ENCODE results near the gene NAALADL1. TPM values are rescaled to one million over a fixed set of nuclear protein-coding genes. Genes with fewer than 3 reads are reported as not detected.
"Not testable (repeated sequence)": the region's sequence is repeated elsewhere in the genome, so short reads cannot be mapped to it uniquely, and the experiment has no call there.

Gene NAALADL1
- total RNA-seq, 1 donor from 2014 or later = 27.9 TPM

DNA sequence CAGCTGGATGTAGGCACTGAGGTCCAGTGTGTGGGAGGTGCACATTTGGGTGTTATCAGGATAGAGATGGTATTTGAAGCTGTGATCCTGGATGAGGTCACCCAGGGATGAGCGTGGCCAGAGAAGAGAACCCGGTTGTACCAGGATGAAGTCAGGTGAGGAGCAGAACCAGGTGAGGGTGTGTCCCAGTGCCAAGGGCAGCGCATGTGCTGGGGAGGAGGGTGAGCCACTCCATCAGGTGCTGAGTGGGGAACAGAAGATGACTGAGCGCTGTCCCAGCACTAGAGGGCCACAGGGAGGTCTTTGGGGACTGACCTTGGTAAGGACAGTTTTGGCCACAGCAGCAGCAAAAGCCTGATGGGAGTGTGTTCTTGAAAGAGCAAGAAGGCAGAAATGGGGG, 41.6 kb downstream of the NAALADL1 start:
- no peak overlapping the region for H3K4me3 ChIP-seq (ENCODE audit: low read depth, low read length)
- TF ChIP-seq, protein P1, sequence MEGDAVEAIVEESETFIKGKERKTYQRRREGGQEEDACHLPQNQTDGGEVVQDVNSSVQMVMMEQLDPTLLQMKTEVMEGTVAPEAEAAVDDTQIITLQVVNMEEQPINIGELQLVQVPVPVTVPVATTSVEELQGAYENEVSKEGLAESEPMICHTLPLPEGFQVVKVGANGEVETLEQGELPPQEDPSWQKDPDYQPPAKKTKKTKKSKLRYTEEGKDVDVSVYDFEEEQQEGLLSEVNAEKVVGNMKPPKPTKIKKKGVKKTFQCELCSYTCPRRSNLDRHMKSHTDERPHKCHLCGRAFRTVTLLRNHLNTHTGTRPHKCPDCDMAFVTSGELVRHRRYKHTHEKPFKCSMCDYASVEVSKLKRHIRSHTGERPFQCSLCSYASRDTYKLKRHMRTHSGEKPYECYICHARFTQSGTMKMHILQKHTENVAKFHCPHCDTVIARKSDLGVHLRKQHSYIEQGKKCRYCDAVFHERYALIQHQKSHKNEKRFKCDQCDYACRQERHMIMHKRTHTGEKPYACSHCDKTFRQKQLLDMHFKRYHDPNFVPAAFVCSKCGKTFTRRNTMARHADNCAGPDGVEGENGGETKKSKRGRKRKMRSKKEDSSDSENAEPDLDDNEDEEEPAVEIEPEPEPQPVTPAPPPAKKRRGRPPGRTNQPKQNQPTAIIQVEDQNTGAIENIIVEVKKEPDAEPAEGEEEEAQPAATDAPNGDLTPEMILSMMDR (conservative IDR thresholded peaks at IDR 0.05; ENCODE audit: low read depth, low read length) = no peak
- DNase-seq (ENCODE audit: low read depth) = no peak

DNA sequence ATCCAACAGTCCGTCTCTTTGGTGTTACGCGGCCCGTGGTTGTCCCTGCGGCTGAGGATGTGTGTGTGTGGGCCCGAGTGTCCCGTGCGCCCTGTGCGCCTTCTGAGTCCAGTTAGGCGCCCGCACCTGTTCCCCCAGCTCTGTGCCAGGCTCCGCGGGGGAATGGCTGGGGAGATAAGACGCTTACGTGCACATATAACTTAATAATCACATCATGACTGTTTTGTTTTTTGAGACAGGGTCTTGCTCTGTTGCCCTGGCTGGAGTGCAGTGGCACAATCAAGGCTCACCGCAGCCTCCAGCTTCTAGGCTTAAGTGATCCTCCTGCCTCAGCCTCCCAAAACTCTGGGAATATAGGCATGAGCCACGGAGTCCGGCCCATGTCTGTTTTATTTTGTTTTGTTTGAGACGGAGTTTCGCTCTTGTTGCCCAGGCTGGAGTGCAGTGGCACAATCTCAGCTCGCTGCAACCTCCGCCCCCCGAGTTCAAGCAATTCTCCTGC, 43.6 kb downstream of the NAALADL1 start:
- TF ChIP-seq, protein P1 (conservative IDR thresholded peaks at IDR 0.05; ENCODE audit: low read depth, low read length) = no peak
- H3K4me3 ChIP-seq (ENCODE audit: low read depth, low read length) = peak overlapping the region; percentile 94
- no peak for DNase-seq (ENCODE audit: low read depth)

DNA sequence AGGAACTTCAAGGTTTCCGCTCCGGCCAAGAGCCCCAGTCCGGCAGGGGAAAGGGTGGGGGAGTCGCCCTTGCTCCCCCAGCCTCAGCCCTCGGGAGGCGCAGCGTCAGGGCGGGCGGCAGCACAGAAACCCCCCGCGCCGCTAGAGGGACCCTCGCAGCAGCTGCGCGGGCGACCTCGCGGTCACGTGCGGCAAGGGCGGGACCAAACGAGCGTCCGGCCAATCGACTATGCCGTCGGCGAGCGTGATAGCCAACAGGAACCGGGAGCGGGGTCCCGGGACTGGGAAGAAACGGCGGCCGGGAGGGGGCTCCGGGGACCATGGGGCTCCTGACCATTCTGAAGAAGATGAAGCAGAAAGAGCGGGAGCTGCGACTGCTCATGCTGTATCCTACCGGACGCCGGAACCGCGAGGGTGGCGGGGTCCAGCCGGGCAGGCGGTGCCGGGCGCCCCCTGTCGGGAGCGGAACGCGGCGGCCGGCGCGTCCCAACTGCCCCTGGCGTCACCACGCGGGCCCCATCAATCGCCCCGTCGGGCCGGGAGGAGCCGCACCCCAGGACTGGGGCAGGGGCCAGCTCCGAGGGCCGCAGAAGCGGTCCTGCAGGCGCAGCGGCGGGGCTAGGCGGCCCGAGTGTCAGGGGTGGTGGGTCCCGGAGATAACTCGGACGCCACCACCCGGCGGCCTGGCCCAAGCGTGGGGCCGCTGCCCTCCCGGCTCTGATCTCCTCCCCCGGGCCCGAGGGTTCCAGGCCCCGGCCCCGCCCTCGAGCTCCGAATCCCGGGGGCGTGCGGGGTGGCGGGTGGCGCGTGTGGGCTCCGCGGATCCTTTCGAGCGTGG, 44.2 kb downstream of the NAALADL1 start, which contains the start of gene ARL2:
Gene ARL2, plus strand, starts transcription at position 273 of the 838 bp plus-strand sequence. Its CDS starts 48 bp downstream, at position 321.
- peak within 1 kb of the TSS; percentile 94 for H3K4me3 ChIP-seq (ENCODE audit: low read depth, low read length)
- TF ChIP-seq, protein P1 (conservative IDR thresholded peaks at IDR 0.05; ENCODE audit: low read depth, low read length) = peak; percentile 74
- no peak for DNase-seq (ENCODE audit: low read depth)

DNA sequence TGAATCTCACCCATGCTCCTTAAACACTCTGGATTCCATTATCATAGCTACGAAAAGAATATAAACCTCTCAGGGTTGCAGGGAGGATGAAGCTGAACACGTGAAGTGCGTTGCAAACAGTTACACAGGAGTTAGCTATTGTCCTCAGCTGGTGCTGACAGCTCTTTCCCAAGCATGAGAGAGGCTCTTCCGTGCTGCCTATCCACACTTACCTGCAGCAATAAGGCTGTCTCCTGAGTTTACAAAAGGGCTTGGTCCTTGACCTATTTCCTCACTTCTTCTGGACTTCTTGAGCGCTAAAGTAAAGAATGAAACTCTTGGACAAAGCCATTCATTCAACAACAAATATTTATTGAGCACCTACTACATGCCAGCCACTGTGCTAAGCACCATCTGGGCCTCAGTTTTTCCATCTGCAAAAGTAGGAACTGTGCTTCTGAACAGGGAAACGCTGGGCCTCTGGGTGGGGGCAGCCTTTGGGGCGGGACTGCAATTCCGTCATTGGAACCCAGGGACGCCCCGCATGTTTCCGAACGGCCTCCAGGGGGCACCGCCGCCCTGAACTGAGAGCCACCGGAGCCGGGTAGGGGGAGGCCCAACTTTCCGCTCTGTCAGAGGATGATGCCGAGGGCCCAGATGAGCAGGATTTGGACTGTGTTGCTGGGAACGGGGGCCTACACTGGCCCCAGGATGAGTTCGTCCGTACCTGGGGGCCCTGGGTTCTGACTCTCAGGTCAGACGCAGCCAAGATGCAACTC, 45.0 kb downstream of the NAALADL1 start:
- no peak for DNase-seq (ENCODE audit: low read depth)
- TF ChIP-seq, protein P1 (conservative IDR thresholded peaks at IDR 0.05; ENCODE audit: low read depth, low read length) = peak; percentile 76

DNA sequence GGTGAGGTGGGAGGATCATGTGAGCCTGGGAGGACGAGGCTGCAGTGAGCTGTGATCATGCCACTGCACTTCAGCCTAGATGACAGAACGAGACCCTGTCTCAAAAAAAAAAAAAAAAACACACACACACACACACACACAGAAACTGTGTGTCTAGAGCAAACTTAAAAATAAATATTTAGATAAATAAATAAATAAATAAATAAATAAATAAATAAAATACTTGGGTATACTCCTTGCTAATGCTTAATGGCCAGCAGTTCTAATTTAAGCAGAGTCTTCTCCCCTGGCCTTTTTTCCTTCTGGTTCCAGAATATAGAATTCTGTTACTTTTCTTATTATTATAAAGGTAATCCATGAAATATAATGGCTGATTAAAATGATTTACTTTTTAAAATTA, 49.5 kb downstream of the NAALADL1 start:
- TF ChIP-seq, protein P1 (conservative IDR thresholded peaks at IDR 0.05; ENCODE audit: low read depth, low read length) = no peak
- no peak for DNase-seq (ENCODE audit: low read depth)
- no peak overlapping the region for H3K4me3 ChIP-seq (ENCODE audit: low read depth, low read length)

More for the DNA sequence above, 45.0 kb downstream of the NAALADL1 start:
- H3K4me3 ChIP-seq (ENCODE audit: low read depth, low read length) = peak overlapping the region; percentile 94

DNA sequence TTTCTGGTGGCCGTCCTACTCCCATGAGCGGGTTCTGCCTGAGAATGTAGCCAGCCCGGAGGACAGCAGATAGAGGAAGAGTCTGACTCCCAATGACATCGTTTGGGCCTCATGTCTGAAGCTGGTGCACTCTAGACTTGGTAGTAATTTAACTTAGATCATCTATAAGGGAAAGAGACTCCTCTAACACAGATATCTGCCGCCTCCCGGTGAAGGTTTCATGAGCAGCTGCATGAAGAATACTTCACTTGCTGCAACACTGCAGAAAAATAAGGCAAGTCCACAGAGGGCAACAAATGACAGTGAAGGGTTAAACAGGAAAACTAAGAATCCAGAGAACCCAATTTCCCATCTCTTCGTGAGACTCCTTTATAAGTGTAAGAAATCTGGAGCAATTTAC, 50.3 kb downstream of the NAALADL1 start:
- no peak overlapping the region for H3K4me3 ChIP-seq (ENCODE audit: low read depth, low read length)
- TF ChIP-seq, protein P1 (conservative IDR thresholded peaks at IDR 0.05; ENCODE audit: low read depth, low read length) = no peak
- DNase-seq (ENCODE audit: low read depth) = no peak

DNA sequence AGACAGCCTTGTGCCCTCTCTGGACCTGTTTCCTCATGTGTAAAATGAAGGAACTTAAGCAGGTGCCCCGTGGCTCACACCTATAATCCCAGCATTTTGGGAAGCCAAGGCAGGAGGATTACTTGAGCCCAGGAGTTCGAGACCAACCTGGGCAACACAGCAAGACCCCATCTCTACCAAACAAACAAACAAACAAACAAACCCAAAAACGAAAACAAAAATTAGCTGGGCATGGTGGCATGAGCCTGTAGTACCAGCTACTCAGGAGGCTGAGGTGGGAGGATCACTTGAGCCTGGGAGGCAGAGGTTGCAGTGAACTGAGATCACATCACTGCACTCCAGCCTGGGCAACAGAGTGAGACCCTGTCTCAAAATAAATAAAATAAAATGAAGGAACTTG, 54.4 kb downstream of the NAALADL1 start:
- H3K4me3 ChIP-seq (ENCODE audit: low read depth, low read length); DNase-seq (ENCODE audit: low read depth): not testable (repeated sequence)

All from epithelial cell of proximal tubule (primary cell).